Stimulated activated CD4-positive, alpha-beta T cell treated with anti-CD3 and anti-CD28 coated beads, Interleukin-4, amount 100 ng/mL, for 4 hours (primary cell): ENCODE data around the gene SP140L.
A peak's percentile ranks its signal among the peaks of the same experiment; 100 is the strongest.
"Not testable (repeated sequence)": the region's sequence is repeated elsewhere in the genome, so short reads cannot be mapped to it uniquely, and the experiment has no call there.

Source experiments
- DNase-seq, 2 experiments: peaks; one replicate each; pipeline ENCODE4 v3.0.0-alpha.2; 2020

SP140L gene

DNA sequence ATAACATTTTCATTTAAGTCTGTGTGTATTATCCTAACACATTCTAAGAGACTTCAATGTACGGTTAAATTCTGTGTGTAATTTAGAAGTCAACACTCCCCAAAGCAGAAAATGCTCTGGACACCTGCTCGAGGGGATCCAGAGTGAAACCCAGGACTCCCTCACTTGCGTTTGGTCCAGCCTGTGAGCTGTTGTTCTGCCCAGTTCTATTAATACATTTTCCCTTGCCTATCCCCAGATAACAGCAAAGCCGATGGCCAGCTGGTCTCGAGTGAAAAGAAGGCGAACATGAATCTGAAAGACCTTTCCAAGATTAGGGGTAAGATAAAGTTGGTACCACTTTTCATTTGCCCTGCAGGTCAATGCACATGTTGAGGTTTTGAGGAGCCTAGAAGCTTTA lies 58.0 kb downstream of the SP140L start:
- no peak for DNase-seq

- DNase-seq: no peak
Observed at GRCh38 chr2:230394301-230394700, 67.3 kb downstream of the SP140L start.

DNA sequence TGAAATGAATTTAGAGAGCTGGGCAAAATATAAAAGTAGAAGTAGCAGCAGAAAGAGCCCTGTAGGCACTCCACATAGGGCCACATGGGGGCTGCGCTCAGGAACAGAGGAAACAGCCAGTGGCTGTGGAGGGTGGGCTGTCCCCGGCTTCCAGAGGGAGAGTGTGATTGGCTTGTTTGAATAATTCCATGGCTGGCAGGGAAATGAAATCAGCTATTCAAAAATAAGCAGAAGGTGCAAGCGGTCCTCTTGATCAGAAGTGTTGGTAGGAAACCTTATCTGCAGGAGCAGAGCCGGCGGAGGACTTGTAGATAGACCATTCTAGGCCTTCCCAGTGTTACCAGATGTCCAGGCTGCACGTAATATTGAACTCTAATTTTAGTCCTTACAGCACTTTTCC lies 71.7 kb downstream of the SP140L start:
- DNase-seq: not testable (repeated sequence)

GRCh38 chr2:230400041-230400440 lies 73.0 kb downstream of the SP140L start:
- DNase-seq: no peak

GRCh38 chr2:230400454-230400853 lies 73.5 kb downstream of the SP140L start:
- no peak for DNase-seq

GRCh38 chr2:230401026-230401425 lies 74.0 kb downstream of the SP140L start:
- DNase-seq: not testable (repeated sequence)

- no peak for DNase-seq
Observed at GRCh38 chr2:230403746-230404145, 76.8 kb downstream of the SP140L start.

- no peak for DNase-seq
Observed at GRCh38 chr2:230405824-230406223, 78.8 kb downstream of the SP140L start.

DNA sequence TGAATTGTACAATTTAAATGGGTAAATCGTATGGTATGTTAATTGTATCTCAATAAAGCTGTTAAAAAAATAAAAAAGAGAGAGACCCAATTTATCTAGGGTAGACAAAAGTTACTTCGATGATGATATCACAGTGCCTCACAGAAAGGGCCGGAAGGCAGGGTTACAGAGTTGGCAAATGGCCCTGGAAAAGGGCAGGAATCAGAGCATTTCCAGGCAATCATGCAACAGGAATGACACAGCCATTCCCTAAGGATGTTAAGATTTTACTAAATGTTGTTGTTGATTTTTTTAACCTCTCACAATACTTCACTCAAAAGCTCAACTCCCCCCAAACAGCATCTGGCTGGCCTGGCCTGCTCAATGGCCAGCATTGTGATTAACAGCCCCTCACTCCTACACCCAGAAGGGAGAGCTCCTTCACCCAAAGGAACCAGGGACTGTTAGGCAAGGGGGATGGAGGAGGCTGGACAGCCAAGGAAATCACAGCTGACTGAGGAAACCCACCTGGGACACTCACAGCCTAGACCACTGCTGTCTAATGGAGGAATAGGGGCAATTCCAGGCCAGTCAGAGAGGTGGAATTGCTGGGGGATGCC lies 81.3 kb downstream of the SP140L start:
- no peak for DNase-seq

- not testable (repeated sequence) for DNase-seq
Observed at GRCh38 chr2:230409316-230409715, 82.3 kb downstream of the SP140L start.

- DNase-seq: no peak
Observed at GRCh38 chr2:230410263-230410662, 83.3 kb downstream of the SP140L start.

DNA sequence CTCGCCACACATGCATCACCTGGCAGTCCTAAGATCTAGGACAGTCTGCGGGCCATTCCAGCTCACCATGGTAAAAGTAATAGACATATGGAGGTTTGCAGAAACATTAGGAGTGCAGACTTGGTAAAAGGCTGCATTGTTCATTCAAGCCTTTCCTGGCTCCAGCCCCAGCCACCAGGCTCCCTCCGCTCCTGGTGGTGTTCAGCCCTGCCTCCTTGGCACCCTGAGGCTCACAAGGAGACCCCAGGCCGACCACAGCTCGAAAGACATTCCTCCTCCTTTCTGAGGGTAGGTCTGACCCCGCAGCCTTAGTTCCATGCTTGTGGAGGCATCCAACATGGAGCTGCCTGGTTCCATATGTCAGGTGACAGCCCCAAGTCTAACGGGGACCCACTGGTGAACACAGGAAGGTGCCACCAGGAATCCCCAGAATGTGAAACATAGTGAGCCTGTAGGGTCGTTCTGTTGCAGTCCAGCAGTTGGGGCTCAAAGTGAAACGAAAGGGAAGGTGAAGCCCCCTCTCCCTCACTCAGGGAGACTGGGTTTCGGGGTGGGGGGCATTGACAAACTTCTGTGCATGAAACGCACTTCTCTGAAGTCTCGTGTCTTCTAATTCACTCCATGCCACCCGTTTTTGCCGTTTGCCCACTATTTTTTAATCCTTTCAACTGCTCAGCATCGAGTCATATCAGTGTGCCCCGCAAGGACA lies 84.0 kb downstream of the SP140L start:
- DNase-seq: no peak

DNA sequence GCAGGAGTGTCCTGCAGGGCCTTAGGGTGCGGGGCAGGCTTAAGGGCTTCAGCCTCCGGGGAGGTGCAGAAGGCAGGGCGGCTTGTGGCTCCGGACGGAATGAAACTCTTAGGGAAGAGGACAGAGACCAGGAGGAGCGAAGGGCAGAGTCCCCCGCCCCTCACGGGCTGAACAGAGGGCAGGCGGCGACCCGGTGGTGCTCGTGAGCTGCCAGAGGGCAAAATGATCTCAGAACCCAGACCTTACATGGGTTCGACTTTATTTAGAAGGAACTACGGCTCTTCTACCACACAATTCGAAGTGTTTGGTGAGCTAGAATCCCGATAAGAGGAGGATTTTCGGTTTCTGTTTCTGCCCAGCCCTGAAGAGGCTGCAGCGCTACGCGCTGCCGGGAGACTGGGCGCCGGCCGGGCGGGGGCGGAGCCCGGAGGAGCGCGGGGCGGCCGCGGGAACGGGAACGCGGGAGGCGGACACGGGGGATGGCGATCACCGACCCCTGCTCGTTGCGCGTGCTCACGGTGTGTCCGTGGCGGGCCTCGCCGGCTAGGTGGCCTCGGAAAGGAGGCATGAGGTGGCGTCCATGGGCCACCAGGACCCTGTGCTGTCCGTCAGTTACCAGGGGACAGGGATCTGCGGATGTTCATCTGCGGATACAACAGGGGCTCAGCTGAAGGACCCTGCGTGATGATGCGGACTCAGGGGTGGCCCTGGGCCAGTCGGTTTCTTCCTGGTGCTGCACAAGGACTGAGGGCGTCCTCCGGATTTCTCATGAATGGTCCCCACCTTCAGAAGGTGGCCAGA lies 84.8 kb downstream of the SP140L start:
- peak; percentile 43 to 52 for DNase-seq

GRCh38 chr2:230412371-230412711 lies 85.3 kb downstream of the SP140L start:
- DNase-seq: no peak

DNA sequence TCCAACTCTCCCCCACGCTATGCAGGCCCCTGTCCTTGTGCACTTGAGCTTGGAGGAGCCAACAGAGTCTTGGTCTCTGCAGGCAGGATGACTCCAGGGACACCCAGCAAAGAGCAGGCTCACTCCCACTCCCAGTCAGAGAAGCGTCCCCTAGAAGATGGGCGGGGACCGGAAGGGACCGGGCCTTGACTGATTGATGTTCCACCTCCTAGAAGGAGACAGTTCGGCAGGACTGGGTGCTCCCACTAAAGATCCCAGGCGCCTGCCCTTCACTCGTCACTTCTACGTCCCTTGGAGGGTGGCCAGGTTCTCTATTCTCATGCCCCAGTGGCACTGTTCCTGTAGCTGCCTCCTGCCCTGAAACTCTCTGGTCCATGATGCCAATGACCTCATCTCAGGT lies 85.9 kb downstream of the SP140L start:
- no peak for DNase-seq

DNA sequence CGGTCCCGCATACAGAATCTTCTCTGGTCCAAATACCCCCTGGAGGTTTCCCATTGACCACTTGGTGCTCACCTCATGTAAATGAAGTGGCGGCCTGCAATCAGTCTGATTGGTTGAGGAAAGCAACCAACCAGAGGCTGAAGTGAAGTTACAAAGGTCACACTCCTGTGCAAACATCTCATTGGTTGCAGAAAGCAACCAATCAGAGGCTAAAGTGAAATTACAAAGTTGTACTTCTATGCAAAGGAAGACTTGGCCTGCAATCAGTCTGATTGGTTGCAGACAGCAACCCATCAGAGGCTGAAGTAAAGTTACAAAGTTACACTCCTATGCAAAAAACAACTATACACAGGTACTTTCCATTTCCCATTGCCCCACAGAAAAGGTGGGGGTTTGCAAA lies 86.5 kb downstream of the SP140L start:
- no peak for DNase-seq

- no peak for DNase-seq
Observed at GRCh38 chr2:230414302-230414701, 87.3 kb downstream of the SP140L start.

DNA sequence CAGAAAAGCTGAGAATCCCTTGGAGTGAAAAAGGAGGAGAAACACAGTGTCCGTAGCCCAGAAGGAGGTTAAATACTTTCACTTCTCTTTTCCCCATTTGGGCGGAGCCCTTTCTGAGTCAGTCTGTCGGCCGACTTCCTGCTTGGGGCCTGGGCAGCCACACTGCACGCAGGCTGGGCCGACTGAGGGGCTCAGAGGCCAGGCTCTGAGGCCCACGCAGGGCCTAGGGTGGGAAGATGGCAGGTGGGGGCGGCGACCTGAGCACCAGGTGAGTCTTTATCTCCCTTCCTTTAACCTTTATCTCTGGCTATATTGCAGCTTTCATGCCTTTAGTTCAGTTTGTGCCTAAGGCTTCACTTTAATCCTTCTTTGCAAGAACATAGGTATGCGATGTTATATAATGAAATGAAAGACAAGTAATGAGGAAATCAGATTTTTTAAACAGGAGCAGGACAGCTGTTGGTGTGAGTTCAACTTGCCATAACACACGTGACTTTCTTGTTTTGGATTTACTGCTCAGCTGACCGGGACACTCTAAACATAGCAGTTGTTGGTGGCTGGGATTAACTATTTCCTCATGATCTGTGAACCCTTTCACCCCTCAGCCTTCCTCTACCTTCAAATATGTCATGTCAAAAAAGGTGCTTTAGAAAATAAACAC lies 89.2 kb downstream of the SP140L start, which contains the start of gene SP100:
Gene SP100, plus strand, starts transcription at position 141 of the 661 bp plus-strand sequence. Its CDS starts 96 bp downstream, at position 237.
- peak; percentile 60 to 85 for DNase-seq

DNA sequence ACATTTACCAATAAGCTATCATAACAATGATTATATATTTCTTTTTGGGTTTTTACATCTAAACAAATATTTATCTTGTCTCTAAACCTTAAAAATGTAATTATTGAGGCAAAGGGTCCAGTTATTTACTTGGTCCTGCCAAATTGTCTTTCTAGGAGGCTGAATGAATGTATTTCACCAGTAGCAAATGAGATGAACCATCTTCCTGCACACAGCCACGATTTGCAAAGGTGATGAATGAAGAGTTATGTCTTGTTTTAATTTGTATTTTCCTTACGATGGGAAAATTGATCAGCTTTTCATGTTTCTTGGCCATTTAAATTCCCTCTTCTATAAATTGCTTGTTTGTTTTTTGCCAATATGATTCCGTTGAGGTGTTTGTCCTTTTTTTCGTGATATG lies 90.4 kb downstream of the SP140L start:
- no peak for DNase-seq

DNA sequence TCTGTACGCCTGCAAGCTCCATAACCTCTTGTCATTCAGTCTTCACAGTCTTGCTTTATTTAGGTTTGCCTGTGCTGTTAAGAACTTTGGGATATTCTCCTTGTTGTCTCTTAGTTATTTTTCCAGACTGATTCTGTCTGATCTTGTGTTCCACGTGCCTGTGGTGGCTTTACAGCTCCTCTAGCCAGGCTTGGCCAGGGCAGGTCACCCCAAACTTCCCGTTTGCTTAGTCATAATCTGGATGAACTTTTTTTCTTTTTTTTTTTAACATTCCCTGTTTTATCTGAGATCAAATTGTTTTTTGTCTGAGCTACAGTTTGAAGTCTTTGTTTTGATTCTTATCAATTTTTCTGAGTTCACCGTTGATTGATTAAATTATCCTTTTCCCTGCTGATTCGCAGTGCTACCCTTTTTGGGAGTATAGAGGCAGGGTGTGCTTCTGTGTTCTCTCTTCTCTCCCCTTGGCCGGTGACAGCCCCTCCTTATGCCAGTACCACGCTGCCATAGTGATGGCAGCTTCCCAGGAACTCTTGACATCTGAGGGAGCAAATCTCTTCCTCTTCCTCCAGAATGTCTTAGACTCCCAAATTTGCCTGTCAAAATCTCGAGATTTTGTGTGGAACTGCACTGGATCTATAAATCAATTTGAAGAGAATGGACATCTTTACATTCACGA lies 91.5 kb downstream of the SP140L start:
- DNase-seq: no peak

DNA sequence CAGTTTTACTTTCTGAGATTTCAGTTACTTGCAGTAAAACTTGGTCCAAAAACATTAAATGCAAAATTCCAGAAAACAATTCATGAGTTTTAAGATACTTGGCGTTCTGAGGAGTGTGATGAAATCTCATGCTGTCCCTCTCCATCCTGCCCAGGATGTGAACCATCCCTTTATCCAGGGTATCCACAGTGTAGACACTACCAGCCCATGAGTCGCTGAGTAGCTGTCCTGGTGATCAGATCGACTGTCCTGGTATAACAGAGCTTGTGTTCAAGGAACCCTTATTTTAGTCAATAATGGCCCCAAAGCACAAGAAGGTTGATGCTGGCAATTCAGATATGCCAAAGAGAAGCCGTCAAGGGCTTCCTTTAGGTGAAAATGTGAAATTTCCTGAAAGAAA lies 92.2 kb downstream of the SP140L start:
- DNase-seq: no peak

- DNase-seq: no peak
Observed at GRCh38 chr2:230422149-230422548, 95.2 kb downstream of the SP140L start.
